ENCODE results near the gene BMPR1A. TPM values are rescaled to one million over a fixed set of nuclear protein-coding genes. Genes with fewer than 3 reads are reported as not detected.

Gene BMPR1A
- total and polyA plus RNA-seq, 2 experiments from 2014 or later: 14.2 to 82.5 TPM

- TF ChIP-seq ZNF462 (CRISPR knock-in tag; IDR thresholded peaks at IDR 0.05): no peak
- TF ChIP-seq ZNF331 (CRISPR knock-in tag; IDR thresholded peaks at IDR 0.05; ENCODE audit: low read depth): no peak
Measured at GRCh38 chr10:86849181-86849894, 92.9 kb downstream of the BMPR1A start (continued).

GRCh38 chr10:86850481-86850880 is 94.1 kb downstream of the BMPR1A start:
- peaks cover 49% of the 10 kb centered on the region for H3K4me1 Mint-ChIP-seq
- Histone ChIP-seq H3K4me3 (no peak overlapping the region), H3K27me3 (ENCODE audit: insufficient read depth) (no peaks in the 10 kb centered on the region), H3K36me3 (ENCODE audit: insufficient read depth) (peaks cover 4% of the 10 kb centered on the region; the same call in 1 of the 2 replicates), H3K4me1 (ENCODE audit: insufficient read depth) (peaks cover 46% of the 10 kb centered on the region), H3F3A (replicated peaks; ENCODE audit: low read depth) (no peaks in the 10 kb centered on the region), H3K79me2 (replicated peaks; ENCODE audit: insufficient read depth) (peaks cover 58% of the 10 kb centered on the region), H2AFZ (no peak overlapping the region), H3K27ac (ENCODE audit: low read depth) (peak overlapping the region; percentile 42; the same call in 1 of the 2 replicates), H4K20me1 (replicated peaks; ENCODE audit: insufficient read depth) (no peaks in the 10 kb centered on the region), H3K4me2 (no peak overlapping the region), H3K9me2 (ENCODE audit: insufficient read depth) (no peaks in the 10 kb centered on the region)
- peaks cover 9% of the 10 kb centered on the region for H3K27me3 Mint-ChIP-seq (ENCODE audit: insufficient read depth, low read depth, poor library complexity)
- no peak for ATAC-seq
- no peak overlapping the region for H3K4me3 Mint-ChIP-seq
- TF ChIP-seq JUNB (IDR thresholded peaks at IDR 0.05; ENCODE audit: unreplicated experiment) (no peak), EZH2 (IDR thresholded peaks at IDR 0.05; ENCODE audit: low read depth, unreplicated experiment) (no peak), ZNF114 (CRISPR knock-in tag; IDR thresholded peaks at IDR 0.05) (no peak), CREB1 (CRISPR knock-in tag; IDR thresholded peaks at IDR 0.05; ENCODE audit: low read depth) (no peak), REST (IDR thresholded peaks at IDR 0.05; ENCODE audit: unreplicated experiment) (no peak)
- no peaks in the 10 kb centered on the region for H3K9me3 Mint-ChIP-seq
- no peak for DNase-seq (ENCODE audit: low spot score)
- H3K36me3 Mint-ChIP-seq (ENCODE audit: low read depth): peaks cover 5% of the 10 kb centered on the region; the same call in 2 of the 3 replicates
- H3K27ac Mint-ChIP-seq: no peak overlapping the region
